ENCODE data around the gene SNORC.

SNORC gene

GRCh38 chr2:232854082-232854481 lies 16.0 kb upstream of the SNORC start:
- Histone ChIP-seq H3K9ac (no peak overlapping the region), H2AFZ (no peak overlapping the region), H3K4me1 (peaks cover 5% of the 10 kb centered on the region), H3K4me2 (ENCODE audit: low read length) (no peak overlapping the region), H3K4me3 (ENCODE audit: low read depth, low read length) (no peak overlapping the region), H3K36me3 (ENCODE audit: control insufficient read depth, insufficient read depth, low read length) (no peaks in the 10 kb centered on the region), H3K79me2 (no peaks in the 10 kb centered on the region), H3K9me3 (ENCODE audit: control insufficient read depth, low read length) (no peaks in the 10 kb centered on the region), H3K27me3 (ENCODE audit: control insufficient read depth, insufficient read depth, low read length) (no peaks in the 10 kb centered on the region), H3K27ac (no peak overlapping the region)
- no peak for TF ChIP-seq CTCF (IDR thresholded peaks at IDR 0.05)

DNA sequence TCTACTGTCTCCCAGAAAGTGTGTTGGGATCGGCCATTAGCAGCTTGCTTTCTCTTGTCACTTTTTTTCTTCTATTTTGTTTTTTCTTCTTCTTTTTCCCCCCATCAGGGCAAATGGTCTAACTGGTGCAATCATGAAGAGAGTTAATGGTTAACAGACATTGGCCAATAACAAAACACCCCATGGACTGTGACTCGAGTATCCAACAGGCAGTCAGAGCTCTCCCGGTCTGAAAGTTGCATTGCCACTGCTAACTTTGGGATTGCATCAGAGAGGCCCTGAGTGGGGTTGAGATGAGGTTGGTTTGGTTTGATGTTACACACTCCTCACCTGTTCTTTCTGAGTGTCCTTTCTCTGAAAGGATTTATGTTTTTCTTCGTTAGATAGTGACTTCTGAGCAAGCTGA lies 12.9 kb upstream of the SNORC start:
- Histone ChIP-seq H3K4me1 (peaks cover 5% of the 10 kb centered on the region), H3K27ac (no peak overlapping the region)
- TF ChIP-seq CTCF (IDR thresholded peaks at IDR 0.05): no peak

GRCh38 chr2:232859385-232859916 lies 10.6 kb upstream of the SNORC start:
- Histone ChIP-seq H3K4me3 (ENCODE audit: low read depth, low read length) (no peak overlapping the region), H3K79me2 (no peaks in the 10 kb centered on the region), H3K4me2 (ENCODE audit: low read length) (no peak overlapping the region), H3K36me3 (ENCODE audit: control insufficient read depth, insufficient read depth, low read length) (no peaks in the 10 kb centered on the region), H3K9me3 (ENCODE audit: control insufficient read depth, low read length) (no peaks in the 10 kb centered on the region), H3K27me3 (ENCODE audit: control insufficient read depth, insufficient read depth, low read length) (no peaks in the 10 kb centered on the region), H2AFZ (no peak overlapping the region), H3K9ac (no peak overlapping the region), H3K27ac (no peak overlapping the region), H3K4me1 (peaks cover 5% of the 10 kb centered on the region)
- TF ChIP-seq CTCF (IDR thresholded peaks at IDR 0.05): no peak

More for the DNA sequence above, 12.9 kb upstream of the SNORC start:
- H3K36me3 ChIP-seq (ENCODE audit: control insufficient read depth, insufficient read depth, low read length): no peaks in the 10 kb centered on the region
- H3K27me3 ChIP-seq (ENCODE audit: control insufficient read depth, insufficient read depth, low read length): no peaks in the 10 kb centered on the region
- no peak overlapping the region for H2AFZ ChIP-seq
- H3K4me3 ChIP-seq (ENCODE audit: low read depth, low read length): no peak overlapping the region
- H3K4me2 ChIP-seq (ENCODE audit: low read length): no peak overlapping the region
- no peak overlapping the region for H3K9ac ChIP-seq
- H3K9me3 ChIP-seq (ENCODE audit: control insufficient read depth, low read length): no peaks in the 10 kb centered on the region
- no peaks in the 10 kb centered on the region for H3K79me2 ChIP-seq

GRCh38 chr2:232860593-232861241 lies 9.3 kb upstream of the SNORC start:
- no peak overlapping the region for H3K9ac ChIP-seq

More at GRCh38 chr2:232860593-232861241, 9.3 kb upstream of the SNORC start:
- no peak overlapping the region for H2AFZ ChIP-seq
- H3K79me2 ChIP-seq: no peaks in the 10 kb centered on the region
- H3K4me2 ChIP-seq (ENCODE audit: low read length): no peak overlapping the region
- H3K27me3 ChIP-seq (ENCODE audit: control insufficient read depth, insufficient read depth, low read length): no peaks in the 10 kb centered on the region
- no peaks in the 10 kb centered on the region for H3K36me3 ChIP-seq (ENCODE audit: control insufficient read depth, insufficient read depth, low read length)
- no peaks in the 10 kb centered on the region for H3K9me3 ChIP-seq (ENCODE audit: control insufficient read depth, low read length)
- peaks cover 5% of the 10 kb centered on the region for H3K4me1 ChIP-seq
- no peak overlapping the region for H3K27ac ChIP-seq
- H3K4me3 ChIP-seq (ENCODE audit: low read depth, low read length): no peak overlapping the region
- no peak for TF ChIP-seq CTCF (IDR thresholded peaks at IDR 0.05)
